HepG2 (cell line): Measurements from ENCODE around the gene ZBTB7B. TPM values are rescaled to one million over a fixed set of nuclear protein-coding genes. Genes with fewer than 3 reads are reported as not detected.

Experiments
- ADNP ChIP-seq: sonication (generic); formaldehyde crosslinking; IDR thresholded peaks from 2 replicates; pipeline ENCODE4 v1.4.0; 2020; ENCODE audit warnings: missing genetic modification reagents
- AGO2 ChIP-seq: fragments of 200-400 bp; formaldehyde crosslinking; optimal IDR thresholded peaks from 2 replicates; pipeline ENCODE3; 2017; ENCODE audit warnings: mild to moderate bottlenecking, low read depth, low read length, moderate library complexity
- NCOR1 ChIP-seq: fragments of 200-600 bp; sonication (generic); IDR thresholded peaks from 2 replicates; pipeline ENCODE4 v1.7.0; 2017; ENCODE audit warnings: antibody characterized with exemption, low read length, borderline replicate concordance
- RARG ChIP-seq: sonication (generic); formaldehyde crosslinking; IDR thresholded peaks from 2 replicates; pipeline ENCODE4 v1.4.0; 2020; ENCODE audit warnings: low read depth, mild to moderate bottlenecking, missing genetic modification reagents
- SIN3A ChIP-seq: IDR thresholded peaks from 2 replicates; pipeline ENCODE4 v1.6.1; 2011; ENCODE audit warnings: low read depth, mild to moderate bottlenecking, control low read depth, low read length, borderline replicate concordance
- SOX6 ChIP-seq, 2 experiments: fragments of 450-650 bp in 1 of 2; sonication (generic) in 1 of 2; formaldehyde crosslinking in 1 of 2; IDR thresholded peaks; 2 replicates each; pipeline versions ENCODE4 v1.4.0 to v1.6.1; 2017 to 2020; ENCODE audit warnings: antibody characterized with exemption in 1 of 2, mild to moderate bottlenecking in 1 of 2, missing genetic modification reagents in 1 of 2
- ZNF343 ChIP-seq: sonication (generic); formaldehyde crosslinking; IDR thresholded peaks from 2 replicates; pipeline ENCODE4 v1.4.0; 2020; ENCODE audit warnings: mild to moderate bottlenecking, missing genetic modification reagents
- ZNF749 ChIP-seq: sonication (generic); formaldehyde crosslinking; IDR thresholded peaks from 2 replicates; pipeline ENCODE4 v1.8.0; 2022; ENCODE audit warnings: mild to moderate bottlenecking, missing genetic modification reagents, moderate library complexity, borderline replicate concordance
- polyA plus RNA-seq, 8 experiments: library from polyadenylated mRNA; depleted of rRNA in 3 of 8; stranded (reverse) in 7 of 8; unstranded in 1 of 8; fragments of >200 nt; fragmentation: Illumina TruSeq in 4 of 8; extraction: Trizol in 4 of 8; gene quantifications; 2 replicates each; pipeline versions ENCODE4 v1.2.1 to v1.2.3, GENCODE V29; 2011 to 2016; ENCODE audit warnings: low read depth in 4 of 8, missing spikeins in 1 of 8, mixed read lengths in 1 of 8; ENCODE audit not compliant: insufficient read depth in 1 of 8
- total RNA-seq, 5 experiments: library from RNA; depleted of rRNA; stranded (reverse); fragments of >200 nt; fragmentation: Illumina TruSeq; extraction: Trizol; gene quantifications; 2 replicates each; pipeline ENCODE4 v1.2.3, GENCODE V29; 2016; ENCODE audit warnings: low read depth in 1 of 5
- TF ChIP-seq, protein P1 (sequence below): sonication (generic); formaldehyde crosslinking; IDR thresholded peaks from 2 replicates; pipeline ENCODE4 v1.4.0; 2020; ENCODE audit warnings: low read depth, missing genetic modification reagents
- TF ChIP-seq, protein P2 (sequence below): fragments of 450-650 bp; IDR thresholded peaks from 2 replicates; pipeline ENCODE4 v1.6.1; 2016
- TF ChIP-seq, protein P3 (sequence below): sonication (generic); formaldehyde crosslinking; IDR thresholded peaks from 2 replicates; pipeline ENCODE4 v1.8.1; 2023; ENCODE audit warnings: mild to moderate bottlenecking, missing genetic modification reagents
- TF ChIP-seq, protein P4 (sequence below): sonication (generic); formaldehyde crosslinking; IDR thresholded peaks from 2 replicates; pipeline ENCODE4 v1.5.1; 2020; ENCODE audit warnings: missing genetic modification reagents, mild to moderate bottlenecking, borderline replicate concordance
- TF ChIP-seq, protein P5 (sequence below): sonication (generic); formaldehyde crosslinking; IDR thresholded peaks from 2 replicates; pipeline ENCODE4 v1.8.1; 2023; ENCODE audit warnings: missing genetic modification reagents, inconsistent platforms, borderline replicate concordance
- TF ChIP-seq, protein P6 (sequence below): sonication (generic); formaldehyde crosslinking; conservative IDR thresholded peaks from 2 replicates; pipeline ENCODE4 v1.4.0; 2020; ENCODE audit warnings: missing genetic modification reagents

The ZBTB7B gene
- total and polyA plus RNA-seq, 2 of the 13 experiments (the other 11 are each of a cell fraction or from before 2014, with no cell fraction given), result 15.5 to 17.5 TPM

DNA sequence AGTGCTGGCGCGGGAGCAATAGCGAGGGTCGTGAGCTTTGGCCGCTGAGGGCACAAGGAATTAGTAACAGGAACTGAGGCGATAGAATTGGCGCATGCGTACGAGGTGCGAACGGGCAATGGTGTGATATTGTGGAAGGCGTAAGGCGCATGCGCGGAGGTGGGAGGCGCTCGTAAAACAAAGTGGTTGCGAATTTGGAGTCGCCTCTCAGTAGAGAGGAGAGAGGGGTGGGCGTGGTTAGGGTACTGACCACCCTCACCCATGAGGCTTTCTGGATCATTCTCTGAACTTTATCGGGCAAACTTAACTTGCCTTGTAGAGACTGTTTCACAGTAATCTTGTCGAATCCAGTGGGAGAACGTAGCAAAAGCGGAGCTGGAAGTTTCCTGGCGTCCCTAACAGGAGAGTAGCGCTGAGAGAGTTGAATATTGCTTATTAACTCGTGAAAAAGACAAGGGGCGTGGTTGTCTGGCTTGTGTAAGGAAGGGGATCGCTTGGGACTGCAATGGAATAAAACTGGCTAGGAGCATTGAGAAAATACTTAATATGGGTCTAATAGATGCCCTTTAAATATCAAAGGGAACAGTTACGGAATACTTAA is 27.7 kb upstream of the ZBTB7B start (continued):
- TF ChIP-seq, protein P1, sequence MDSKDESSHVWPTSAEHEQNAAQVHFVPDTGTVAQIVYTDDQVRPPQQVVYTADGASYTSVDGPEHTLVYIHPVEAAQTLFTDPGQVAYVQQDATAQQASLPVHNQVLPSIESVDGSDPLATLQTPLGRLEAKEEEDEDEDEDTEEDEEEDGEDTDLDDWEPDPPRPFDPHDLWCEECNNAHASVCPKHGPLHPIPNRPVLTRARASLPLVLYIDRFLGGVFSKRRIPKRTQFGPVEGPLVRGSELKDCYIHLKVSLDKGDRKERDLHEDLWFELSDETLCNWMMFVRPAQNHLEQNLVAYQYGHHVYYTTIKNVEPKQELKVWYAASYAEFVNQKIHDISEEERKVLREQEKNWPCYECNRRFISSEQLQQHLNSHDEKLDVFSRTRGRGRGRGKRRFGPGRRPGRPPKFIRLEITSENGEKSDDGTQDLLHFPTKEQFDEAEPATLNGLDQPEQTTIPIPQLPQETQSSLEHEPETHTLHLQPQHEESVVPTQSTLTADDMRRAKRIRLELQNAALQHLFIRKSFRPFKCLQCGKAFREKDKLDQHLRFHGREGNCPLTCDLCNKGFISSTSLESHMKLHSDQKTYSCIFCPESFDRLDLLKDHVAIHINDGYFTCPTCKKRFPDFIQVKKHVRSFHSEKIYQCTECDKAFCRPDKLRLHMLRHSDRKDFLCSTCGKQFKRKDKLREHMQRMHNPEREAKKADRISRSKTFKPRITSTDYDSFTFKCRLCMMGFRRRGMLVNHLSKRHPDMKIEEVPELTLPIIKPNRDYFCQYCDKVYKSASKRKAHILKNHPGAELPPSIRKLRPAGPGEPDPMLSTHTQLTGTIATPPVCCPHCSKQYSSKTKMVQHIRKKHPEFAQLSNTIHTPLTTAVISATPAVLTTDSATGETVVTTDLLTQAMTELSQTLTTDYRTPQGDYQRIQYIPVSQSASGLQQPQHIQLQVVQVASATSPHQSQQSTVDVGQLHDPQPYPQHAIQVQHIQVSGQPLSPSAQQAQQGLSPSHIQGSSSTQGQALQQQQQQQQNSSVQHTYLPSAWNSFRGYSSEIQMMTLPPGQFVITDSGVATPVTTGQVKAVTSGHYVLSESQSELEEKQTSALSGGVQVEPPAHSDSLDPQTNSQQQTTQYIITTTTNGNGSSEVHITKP (CRISPR knock-in tag), result no peak; the same call in 1 of the 2 replicates
- TF ChIP-seq ZNF749 (CRISPR knock-in tag), result no peak
- peak; percentile 19 for TF ChIP-seq AGO2
- no peak for TF ChIP-seq RARG (CRISPR knock-in tag)
- TF ChIP-seq SOX6 (IDR thresholded peaks at IDR 0.05), result no peak
- 0 out of 2 replicates have a peak, but pooled peaks have one; percentile 13 for TF ChIP-seq SOX6 (CRISPR knock-in tag; IDR thresholded peaks at IDR 0.05)
- TF ChIP-seq, protein P2, sequence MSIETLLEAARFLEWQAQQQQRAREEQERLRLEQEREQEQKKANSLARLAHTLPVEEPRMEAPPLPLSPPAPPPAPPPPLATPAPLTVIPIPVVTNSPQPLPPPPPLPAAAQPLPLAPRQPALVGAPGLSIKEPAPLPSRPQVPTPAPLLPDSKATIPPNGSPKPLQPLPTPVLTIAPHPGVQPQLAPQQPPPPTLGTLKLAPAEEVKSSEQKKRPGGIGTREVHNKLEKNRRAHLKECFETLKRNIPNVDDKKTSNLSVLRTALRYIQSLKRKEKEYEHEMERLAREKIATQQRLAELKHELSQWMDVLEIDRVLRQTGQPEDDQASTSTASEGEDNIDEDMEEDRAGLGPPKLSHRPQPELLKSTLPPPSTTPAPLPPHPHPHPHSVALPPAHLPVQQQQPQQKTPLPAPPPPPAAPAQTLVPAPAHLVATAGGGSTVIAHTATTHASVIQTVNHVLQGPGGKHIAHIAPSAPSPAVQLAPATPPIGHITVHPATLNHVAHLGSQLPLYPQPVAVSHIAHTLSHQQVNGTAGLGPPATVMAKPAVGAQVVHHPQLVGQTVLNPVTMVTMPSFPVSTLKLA, result peak; percentile 50
- TF ChIP-seq, protein P3, sequence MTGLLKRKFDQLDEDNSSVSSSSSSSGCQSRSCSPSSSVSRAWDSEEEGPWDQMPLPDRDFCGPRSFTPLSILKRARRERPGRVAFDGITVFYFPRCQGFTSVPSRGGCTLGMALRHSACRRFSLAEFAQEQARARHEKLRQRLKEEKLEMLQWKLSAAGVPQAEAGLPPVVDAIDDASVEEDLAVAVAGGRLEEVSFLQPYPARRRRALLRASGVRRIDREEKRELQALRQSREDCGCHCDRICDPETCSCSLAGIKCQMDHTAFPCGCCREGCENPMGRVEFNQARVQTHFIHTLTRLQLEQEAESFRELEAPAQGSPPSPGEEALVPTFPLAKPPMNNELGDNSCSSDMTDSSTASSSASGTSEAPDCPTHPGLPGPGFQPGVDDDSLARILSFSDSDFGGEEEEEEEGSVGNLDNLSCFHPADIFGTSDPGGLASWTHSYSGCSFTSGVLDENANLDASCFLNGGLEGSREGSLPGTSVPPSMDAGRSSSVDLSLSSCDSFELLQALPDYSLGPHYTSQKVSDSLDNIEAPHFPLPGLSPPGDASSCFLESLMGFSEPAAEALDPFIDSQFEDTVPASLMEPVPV (CRISPR knock-in tag), result peak; percentile 13
- TF ChIP-seq NCOR1, result no peak
- TF ChIP-seq, protein P4, sequence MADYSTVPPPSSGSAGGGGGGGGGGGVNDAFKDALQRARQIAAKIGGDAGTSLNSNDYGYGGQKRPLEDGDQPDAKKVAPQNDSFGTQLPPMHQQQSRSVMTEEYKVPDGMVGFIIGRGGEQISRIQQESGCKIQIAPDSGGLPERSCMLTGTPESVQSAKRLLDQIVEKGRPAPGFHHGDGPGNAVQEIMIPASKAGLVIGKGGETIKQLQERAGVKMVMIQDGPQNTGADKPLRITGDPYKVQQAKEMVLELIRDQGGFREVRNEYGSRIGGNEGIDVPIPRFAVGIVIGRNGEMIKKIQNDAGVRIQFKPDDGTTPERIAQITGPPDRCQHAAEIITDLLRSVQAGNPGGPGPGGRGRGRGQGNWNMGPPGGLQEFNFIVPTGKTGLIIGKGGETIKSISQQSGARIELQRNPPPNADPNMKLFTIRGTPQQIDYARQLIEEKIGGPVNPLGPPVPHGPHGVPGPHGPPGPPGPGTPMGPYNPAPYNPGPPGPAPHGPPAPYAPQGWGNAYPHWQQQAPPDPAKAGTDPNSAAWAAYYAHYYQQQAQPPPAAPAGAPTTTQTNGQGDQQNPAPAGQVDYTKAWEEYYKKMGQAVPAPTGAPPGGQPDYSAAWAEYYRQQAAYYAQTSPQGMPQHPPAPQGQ (CRISPR knock-in tag), result no peak
- TF ChIP-seq, protein P5, sequence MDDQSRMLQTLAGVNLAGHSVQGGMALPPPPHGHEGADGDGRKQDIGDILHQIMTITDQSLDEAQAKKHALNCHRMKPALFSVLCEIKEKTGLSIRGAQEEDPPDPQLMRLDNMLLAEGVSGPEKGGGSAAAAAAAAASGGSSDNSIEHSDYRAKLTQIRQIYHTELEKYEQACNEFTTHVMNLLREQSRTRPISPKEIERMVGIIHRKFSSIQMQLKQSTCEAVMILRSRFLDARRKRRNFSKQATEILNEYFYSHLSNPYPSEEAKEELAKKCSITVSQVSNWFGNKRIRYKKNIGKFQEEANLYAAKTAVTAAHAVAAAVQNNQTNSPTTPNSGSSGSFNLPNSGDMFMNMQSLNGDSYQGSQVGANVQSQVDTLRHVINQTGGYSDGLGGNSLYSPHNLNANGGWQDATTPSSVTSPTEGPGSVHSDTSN, result no peak
- TF ChIP-seq ADNP (CRISPR knock-in tag), result no peak
- TF ChIP-seq, protein P6, sequence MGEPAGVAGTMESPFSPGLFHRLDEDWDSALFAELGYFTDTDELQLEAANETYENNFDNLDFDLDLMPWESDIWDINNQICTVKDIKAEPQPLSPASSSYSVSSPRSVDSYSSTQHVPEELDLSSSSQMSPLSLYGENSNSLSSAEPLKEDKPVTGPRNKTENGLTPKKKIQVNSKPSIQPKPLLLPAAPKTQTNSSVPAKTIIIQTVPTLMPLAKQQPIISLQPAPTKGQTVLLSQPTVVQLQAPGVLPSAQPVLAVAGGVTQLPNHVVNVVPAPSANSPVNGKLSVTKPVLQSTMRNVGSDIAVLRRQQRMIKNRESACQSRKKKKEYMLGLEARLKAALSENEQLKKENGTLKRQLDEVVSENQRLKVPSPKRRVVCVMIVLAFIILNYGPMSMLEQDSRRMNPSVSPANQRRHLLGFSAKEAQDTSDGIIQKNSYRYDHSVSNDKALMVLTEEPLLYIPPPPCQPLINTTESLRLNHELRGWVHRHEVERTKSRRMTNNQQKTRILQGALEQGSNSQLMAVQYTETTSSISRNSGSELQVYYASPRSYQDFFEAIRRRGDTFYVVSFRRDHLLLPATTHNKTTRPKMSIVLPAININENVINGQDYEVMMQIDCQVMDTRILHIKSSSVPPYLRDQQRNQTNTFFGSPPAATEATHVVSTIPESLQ (CRISPR knock-in tag), result no peak
- peak; percentile 16; the same call in 1 of the 2 replicates for TF ChIP-seq SIN3A
- TF ChIP-seq ZNF343 (CRISPR knock-in tag), result 0 out of 2 replicates have a peak, but pooled peaks have one; percentile 13
